ENCODE data around the gene SARDH.

SARDH gene

GRCh38 chr9:133733796-133734533, 4.2 kb downstream of the SARDH start:
- Histone ChIP-seq H3K27me3 (ENCODE audit: control insufficient read depth, low read length) (peaks cover 32% of the 10 kb centered on the region), H3K4me1 (ENCODE audit: control insufficient read depth, low read length) (peaks cover 26% of the 10 kb centered on the region), H3K9me3 (ENCODE audit: control insufficient read depth, insufficient read depth, low read length) (no peaks in the 10 kb centered on the region), H3K9me2 (replicated peaks; ENCODE audit: control insufficient read depth, low read length) (no peaks in the 10 kb centered on the region), H3K4me2 (ENCODE audit: low read length) (no peak overlapping the region), H3K79me2 (ENCODE audit: control insufficient read depth, low read length) (no peaks in the 10 kb centered on the region), H3K27ac (ENCODE audit: low read depth, low read length) (no peak overlapping the region), H4K20me1 (ENCODE audit: control insufficient read depth, insufficient read depth, low read depth, low read length) (0 out of 2 replicates have a peak, but pooled peaks cover 3% of the 10 kb centered on the region), H3K4me3 (ENCODE audit: low read length) (no peak overlapping the region), H3K36me3 (ENCODE audit: control insufficient read depth, low read length) (no peaks in the 10 kb centered on the region), H3F3A (ENCODE audit: control insufficient read depth, insufficient read depth) (no peaks in the 10 kb centered on the region)
- no peak for TF ChIP-seq EZH2phosphoT487 (IDR thresholded peaks at IDR 0.05; ENCODE audit: borderline replicate concordance, low read length)
- no peak for TF ChIP-seq CTCF (IDR thresholded peaks at IDR 0.05; ENCODE audit: low read depth, low read length, poor library complexity, severe bottlenecking)

- 0 out of 2 replicates have a peak, but pooled peaks cover 3% of the 10 kb centered on the region for H4K20me1 ChIP-seq (ENCODE audit: control insufficient read depth, insufficient read depth, low read depth, low read length)
- H3K36me3 ChIP-seq (ENCODE audit: control insufficient read depth, low read length) = no peaks in the 10 kb centered on the region
- no peak overlapping the region for H3K4me3 ChIP-seq (ENCODE audit: low read length)
- H3K9me2 ChIP-seq (replicated peaks; ENCODE audit: control insufficient read depth, low read length) = no peaks in the 10 kb centered on the region
- TF ChIP-seq CTCF (IDR thresholded peaks at IDR 0.05; ENCODE audit: low read depth, low read length, poor library complexity, severe bottlenecking) = no peak
- TF ChIP-seq EZH2phosphoT487 (IDR thresholded peaks at IDR 0.05; ENCODE audit: borderline replicate concordance, low read length) = no peak
- H3K27me3 ChIP-seq (ENCODE audit: control insufficient read depth, low read length) = peaks cover 27% of the 10 kb centered on the region
- peaks cover 23% of the 10 kb centered on the region for H3K4me1 ChIP-seq (ENCODE audit: control insufficient read depth, low read length)
- H3F3A ChIP-seq (ENCODE audit: control insufficient read depth, insufficient read depth) = no peaks in the 10 kb centered on the region
- H3K79me2 ChIP-seq (ENCODE audit: control insufficient read depth, low read length) = no peaks in the 10 kb centered on the region
- H3K4me2 ChIP-seq (ENCODE audit: low read length) = no peak overlapping the region
- no peak overlapping the region for H3K27ac ChIP-seq (ENCODE audit: low read depth, low read length)
- no peaks in the 10 kb centered on the region for H3K9me3 ChIP-seq (ENCODE audit: control insufficient read depth, insufficient read depth, low read length)
Observed at GRCh38 chr9:133733421-133733795, 4.7 kb downstream of the SARDH start.

GRCh38 chr9:133732639-133733408, 5.3 kb downstream of the SARDH start:
- H3K4me1 ChIP-seq (ENCODE audit: control insufficient read depth, low read length) = peaks cover 18% of the 10 kb centered on the region

More at GRCh38 chr9:133732639-133733408, 5.3 kb downstream of the SARDH start:
- Histone ChIP-seq H3K27me3 (ENCODE audit: control insufficient read depth, low read length) (peaks cover 27% of the 10 kb centered on the region), H3K9me3 (ENCODE audit: control insufficient read depth, insufficient read depth, low read length) (no peaks in the 10 kb centered on the region), H3K27ac (ENCODE audit: low read depth, low read length) (no peak overlapping the region), H3K79me2 (ENCODE audit: control insufficient read depth, low read length) (no peaks in the 10 kb centered on the region), H4K20me1 (ENCODE audit: control insufficient read depth, insufficient read depth, low read depth, low read length) (0 out of 2 replicates have a peak, but pooled peaks cover 1% of the 10 kb centered on the region), H3K4me2 (ENCODE audit: low read length) (no peak overlapping the region), H3K36me3 (ENCODE audit: control insufficient read depth, low read length) (no peaks in the 10 kb centered on the region), H3K4me3 (ENCODE audit: low read length) (no peak overlapping the region), H3F3A (ENCODE audit: control insufficient read depth, insufficient read depth) (no peaks in the 10 kb centered on the region), H3K9me2 (replicated peaks; ENCODE audit: control insufficient read depth, low read length) (no peaks in the 10 kb centered on the region)
- TF ChIP-seq CTCF (IDR thresholded peaks at IDR 0.05; ENCODE audit: low read depth, low read length, poor library complexity, severe bottlenecking) (no peak), EZH2phosphoT487 (IDR thresholded peaks at IDR 0.05; ENCODE audit: borderline replicate concordance, low read length) (no peak)
